ENCODE data around the gene CNEP1R1. TPM values are rescaled to one million over a fixed set of nuclear protein-coding genes. Genes with fewer than 3 reads are reported as not detected.

CNEP1R1 gene
- total RNA-seq, 1 experiment from 2014 or later, result 14.8 TPM

GRCh38 chr16:50065241-50065623 lies 40.2 kb downstream of the CNEP1R1 start:
- DNase-seq (ENCODE audit: low read depth), result no peak

- peak; percentile 92 for DNase-seq (ENCODE audit: low read depth)
Observed at GRCh38 chr16:50065624-50066481, 40.8 kb downstream of the CNEP1R1 start, which contains the start of gene HEATR3. HEATR3 (plus strand) TSS chr16:50065970; CDS start chr16:50066132, 162 bp downstream.

GRCh38 chr16:50066482-50067289 lies 41.7 kb downstream of the CNEP1R1 start:
- no peak for DNase-seq (ENCODE audit: low read depth)

- peak; percentile 37 for DNase-seq (ENCODE audit: low read depth)
Observed at GRCh38 chr16:50067290-50067853, 42.3 kb downstream of the CNEP1R1 start.

- DNase-seq (ENCODE audit: low read depth), result no peak
Observed at GRCh38 chr16:50068550-50068949, 43.5 kb downstream of the CNEP1R1 start.

- DNase-seq (ENCODE audit: low read depth), result no peak
Observed at GRCh38 chr16:50069060-50069459, 44.0 kb downstream of the CNEP1R1 start.

GRCh38 chr16:50071075-50071671 lies 46.1 kb downstream of the CNEP1R1 start:
- DNase-seq (ENCODE audit: low read depth), result no peak

- no peak for DNase-seq (ENCODE audit: low read depth)
Observed at GRCh38 chr16:50072730-50073129, 47.7 kb downstream of the CNEP1R1 start.

- no peak for DNase-seq (ENCODE audit: low read depth)
Observed at GRCh38 chr16:50079397-50080140, 54.5 kb downstream of the CNEP1R1 start.

- DNase-seq (ENCODE audit: low read depth), result no peak
Observed at GRCh38 chr16:50081428-50082018, 56.5 kb downstream of the CNEP1R1 start.

GRCh38 chr16:50083996-50084395 lies 59.0 kb downstream of the CNEP1R1 start:
- no peak for DNase-seq (ENCODE audit: low read depth)

- no peak for DNase-seq (ENCODE audit: low read depth)
Observed at GRCh38 chr16:50086176-50086575, 61.2 kb downstream of the CNEP1R1 start.

Other genes starting within 250 kb of the CNEP1R1 start
- gene ZNF423, start 169.1 kb upstream of the CNEP1R1 start, total RNA-seq (2014; rRNA removed; shearing (Covaris generic)), result 2.0 and 3.7 TPM in 2 replicates
- gene HEATR3, start 40.7 kb downstream of the CNEP1R1 start, total RNA-seq (2014; rRNA removed; shearing (Covaris generic)), result 32.3 and 46.6 TPM in 2 replicates
- 5.2 and 6.5 TPM in 2 replicates for gene TENT4B, start 128.1 kb downstream of the CNEP1R1 start, total RNA-seq (2014; rRNA removed; shearing (Covaris generic))
- 7.2 and 8.7 TPM in 2 replicates for gene ADCY7, start 241.3 kb downstream of the CNEP1R1 start, total RNA-seq (2014; rRNA removed; shearing (Covaris generic))

Data from Daoy (cell line).